ENCODE results near the gene SLC5A9.

GRCh38 chr1:48246727-48247126, 24.2 kb downstream of the SLC5A9 start:
- no peak for TF ChIP-seq CTCF (IDR thresholded peaks at IDR 0.05)
- peak in 1 of 2 donors; percentile 36 for TF ChIP-seq EP300 (IDR thresholded peaks at IDR 0.05)
- TF ChIP-seq POLR2A (IDR thresholded peaks at IDR 0.05): no peak
